Gastroesophageal sphincter (tissue), 3 donors: Measurements from ENCODE around the gene PCGF5.

ENCODE experiments used
- CTCF ChIP-seq, 4 experiments: fragments of 200-600 bp in 2 of 4; fragments of 450-650 bp in 2 of 4; sonication (generic) in 1 of 4; IDR thresholded peaks; one replicate each; pipeline ENCODE4 v1.5.1; 2017 to 2019; ENCODE audit warnings: antibody characterized with exemption in 4 of 4, mild to moderate bottlenecking in 2 of 4, moderate library complexity in 2 of 4
- POLR2A ChIP-seq, 2 donors: fragments of 450-650 bp; IDR thresholded peaks; one replicate each; pipeline ENCODE4 v1.6.1; 2017; ENCODE audit warnings: antibody characterized with exemption in 2 of 2, mild to moderate bottlenecking in 2 of 2, moderate library complexity in 1 of 2

- TF ChIP-seq CTCF (IDR thresholded peaks at IDR 0.05), result no peak
- no peak for TF ChIP-seq POLR2A (IDR thresholded peaks at IDR 0.05)
Measured at GRCh38 chr10:91188889-91189288, 31.6 kb upstream of the PCGF5 start.
